SH-SY5Y (cell line): ENCODE measurements around the gene NEO1.

Experiments used
- GATA2 ChIP-seq: IDR thresholded peaks from 2 replicates; pipeline ENCODE4 v1.6.1; 2011; ENCODE audit warnings: mild to moderate bottlenecking, low read depth, low read length
- GATA3 ChIP-seq: IDR thresholded peaks from 2 replicates; pipeline ENCODE4 v1.6.1; 2011; ENCODE audit warnings: low read depth, mild to moderate bottlenecking, low read length, moderate library complexity

GRCh38 chr15:73019154-73019553 is 33.1 kb upstream of the NEO1 start:
- TF ChIP-seq GATA2 (no peak), GATA3 (no peak)
